Gastroesophageal sphincter (tissue), 3 donors: ENCODE data around the gene ZNF219.

Experiments
- CTCF ChIP-seq, 4 experiments: fragments of 200-600 bp in 2 of 4; fragments of 450-650 bp in 2 of 4; sonication (generic) in 1 of 4; IDR thresholded peaks; one replicate each; pipeline ENCODE4 v1.5.1; 2017 to 2019; ENCODE audit warnings: antibody characterized with exemption in 4 of 4, mild to moderate bottlenecking in 2 of 4, moderate library complexity in 2 of 4
- EP300 ChIP-seq: sonication (generic); formaldehyde crosslinking; IDR thresholded peaks from one replicate; pipeline ENCODE4 v1.6.1; 2017; ENCODE audit warnings: antibody characterized with exemption, mild to moderate bottlenecking

- TF ChIP-seq CTCF (IDR thresholded peaks at IDR 0.05): no peak
- TF ChIP-seq EP300: no peak
These were observed 22.6 kb downstream of the ZNF219 start for GRCh38 chr14:21075719-21076437.
